ENCODE data around the gene ELMOD1.
A peak's percentile ranks its signal among the peaks of the same experiment; 100 is the strongest.

Gene ELMOD1

GRCh38 chr11:107682572-107682971 lies 91.6 kb downstream of the ELMOD1 start:
- no peak for DNase-seq (ENCODE audit: low read depth)
- H3K4me3 ChIP-seq (ENCODE audit: low read depth, low read length), result no peak overlapping the region
- no peak for TF ChIP-seq CTCF (IDR thresholded peaks at IDR 0.05; ENCODE audit: insufficient read depth, low read depth, low read length, missing control alignments)

GRCh38 chr11:107683061-107683460 lies 92.1 kb downstream of the ELMOD1 start:
- TF ChIP-seq CTCF (IDR thresholded peaks at IDR 0.05; ENCODE audit: insufficient read depth, low read depth, low read length, missing control alignments), result no peak

GRCh38 chr11:107683807-107684206 lies 92.9 kb downstream of the ELMOD1 start:
- no peak for DNase-seq (ENCODE audit: low read depth)
- no peak overlapping the region for H3K4me3 ChIP-seq (ENCODE audit: low read depth, low read length)
- TF ChIP-seq CTCF (IDR thresholded peaks at IDR 0.05; ENCODE audit: insufficient read depth, low read depth, low read length, missing control alignments), result peak; percentile 34

More at GRCh38 chr11:107683061-107683460, 92.1 kb downstream of the ELMOD1 start:
- no peak for DNase-seq (ENCODE audit: low read depth)
- no peak overlapping the region for H3K4me3 ChIP-seq (ENCODE audit: low read depth, low read length)

DNA sequence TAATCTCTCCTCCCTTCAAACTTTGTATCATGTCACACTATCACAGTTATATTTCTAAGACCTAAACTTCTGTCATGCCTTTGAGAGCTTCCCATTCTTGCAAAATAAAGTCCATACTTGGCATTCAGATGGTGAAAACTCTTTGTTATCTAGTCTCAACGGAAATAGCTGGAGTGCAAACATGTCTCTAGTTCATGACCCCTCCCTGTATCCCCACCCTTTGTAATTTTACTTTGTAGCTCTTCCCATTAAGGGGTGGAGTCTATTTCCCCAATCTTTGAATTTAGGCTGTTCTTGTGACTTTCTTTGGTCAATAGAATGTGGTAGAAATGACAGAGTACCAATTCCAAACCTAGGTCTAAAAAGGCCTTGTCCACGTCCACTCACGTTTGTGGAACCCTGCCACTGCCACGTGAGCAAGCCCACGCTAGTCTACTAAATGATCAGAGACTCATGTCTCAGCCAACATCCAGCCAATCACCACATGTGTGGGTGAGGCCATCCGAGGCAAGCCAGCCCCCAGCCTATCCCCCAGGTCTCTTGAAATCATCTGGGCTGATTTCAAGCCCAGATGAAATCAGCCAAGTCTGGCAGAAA lies 97.5 kb downstream of the ELMOD1 start:
- TF ChIP-seq CTCF (IDR thresholded peaks at IDR 0.05; ENCODE audit: insufficient read depth, low read depth, low read length, missing control alignments), result no peak
- no peak overlapping the region for H3K4me3 ChIP-seq (ENCODE audit: low read depth, low read length)
- DNase-seq (ENCODE audit: low read depth), result no peak

DNA sequence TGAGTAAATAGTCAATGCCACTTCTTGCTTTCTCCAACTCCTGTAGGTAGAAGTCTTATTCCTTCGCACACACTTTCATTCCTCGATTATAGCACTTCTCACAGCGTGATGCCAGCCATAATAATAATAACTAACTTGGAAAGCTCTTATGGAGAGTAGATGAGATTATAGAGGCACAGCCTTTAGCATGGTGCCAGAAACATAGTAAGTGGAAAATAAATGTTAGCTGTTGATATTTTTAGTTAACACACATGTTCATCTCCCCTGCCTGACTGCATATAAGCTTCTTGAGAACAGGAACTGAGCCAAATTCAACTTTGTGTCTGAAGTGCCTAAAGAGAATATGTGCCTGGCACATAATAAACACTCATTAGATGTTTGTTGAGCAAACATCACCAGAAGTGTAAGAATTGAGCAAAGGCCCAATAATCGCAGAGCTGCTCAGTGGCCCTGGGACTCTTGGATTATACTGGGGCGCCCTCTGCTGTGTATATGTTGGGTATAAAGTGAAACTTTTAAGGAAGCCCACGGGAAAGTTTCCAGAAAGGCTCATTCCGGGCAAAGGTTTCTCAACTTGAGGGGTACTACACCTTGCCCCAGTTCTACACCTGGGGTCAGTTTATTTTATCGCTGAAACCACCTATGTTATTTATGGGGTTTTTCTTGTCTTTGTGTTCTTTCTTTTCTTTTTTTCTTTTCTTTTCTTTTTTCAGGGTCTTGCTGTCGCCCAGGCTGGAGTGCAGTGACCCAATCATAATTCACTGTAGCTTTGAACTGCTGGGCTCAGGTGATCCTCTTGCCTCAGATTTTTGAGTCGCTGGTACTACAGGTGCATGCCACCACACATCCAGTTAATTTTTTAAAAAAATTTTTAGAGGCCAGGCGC lies 98.6 kb downstream of the ELMOD1 start:
- peak; percentile 46 for TF ChIP-seq CTCF (IDR thresholded peaks at IDR 0.05; ENCODE audit: insufficient read depth, low read depth, low read length, missing control alignments)
- DNase-seq (ENCODE audit: low read depth), result peak; percentile 60
- no peak overlapping the region for H3K4me3 ChIP-seq (ENCODE audit: low read depth, low read length)

- no peak overlapping the region for H3K4me3 ChIP-seq (ENCODE audit: low read depth, low read length)
- no peak for TF ChIP-seq CTCF (IDR thresholded peaks at IDR 0.05; ENCODE audit: insufficient read depth, low read depth, low read length, missing control alignments)
- no peak for DNase-seq (ENCODE audit: low read depth)
These were observed 100.2 kb downstream of the ELMOD1 start for GRCh38 chr11:107691000-107691750.

Measured in GM12865 (cell line).